ENCODE data around the gene USP3.
"Not testable (repeated sequence)": the region's sequence is repeated elsewhere in the genome, so short reads cannot be mapped to it uniquely, and the experiment has no call there.

The USP3 gene

DNA sequence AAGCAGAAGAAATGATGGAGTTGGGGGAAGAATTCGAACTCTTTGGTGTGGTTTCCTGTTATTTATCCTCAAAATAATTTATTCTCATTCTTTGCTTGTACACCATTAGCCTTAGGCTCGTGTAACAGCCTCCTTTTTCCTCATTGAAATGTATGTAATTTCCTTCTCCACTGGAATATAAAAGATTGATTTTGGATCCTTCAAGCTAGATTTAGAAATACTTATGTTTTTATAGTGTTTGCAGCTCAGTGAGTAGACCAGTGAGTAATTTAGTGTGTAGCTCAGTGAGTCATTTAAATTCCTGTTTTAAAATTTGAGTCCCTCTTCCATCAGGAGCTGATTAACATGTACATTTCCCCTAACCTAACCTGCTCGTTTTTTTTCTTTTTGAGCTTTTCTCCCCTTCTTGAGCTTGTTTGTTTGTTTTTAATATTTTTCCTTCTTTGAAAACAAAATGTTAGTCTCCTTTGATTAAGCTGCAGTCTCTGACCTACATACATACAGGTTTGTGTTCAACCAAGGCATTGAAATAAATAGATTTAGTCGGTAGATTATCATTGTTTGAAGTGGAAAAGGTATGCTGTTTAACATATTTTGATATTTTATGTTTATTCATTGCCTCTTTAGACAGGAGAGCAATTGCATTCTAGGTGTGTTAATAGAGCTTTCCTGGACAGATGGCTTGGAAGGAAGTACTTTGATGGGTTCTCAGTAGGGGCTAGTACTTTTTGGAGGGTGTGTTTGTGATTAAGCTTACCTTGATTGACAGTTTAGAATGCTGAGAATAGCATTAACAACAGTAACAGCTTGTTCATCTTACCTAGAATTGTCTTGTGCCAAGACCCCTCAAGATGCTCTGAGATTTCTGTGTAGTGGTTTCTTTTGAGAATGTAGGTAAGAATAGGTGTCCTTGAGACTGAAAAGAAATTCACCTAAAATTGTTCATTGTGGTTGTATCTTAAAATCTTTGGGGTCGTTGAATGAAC, 5.9 kb downstream of the USP3 start:
- no peak for DNase-seq

DNA sequence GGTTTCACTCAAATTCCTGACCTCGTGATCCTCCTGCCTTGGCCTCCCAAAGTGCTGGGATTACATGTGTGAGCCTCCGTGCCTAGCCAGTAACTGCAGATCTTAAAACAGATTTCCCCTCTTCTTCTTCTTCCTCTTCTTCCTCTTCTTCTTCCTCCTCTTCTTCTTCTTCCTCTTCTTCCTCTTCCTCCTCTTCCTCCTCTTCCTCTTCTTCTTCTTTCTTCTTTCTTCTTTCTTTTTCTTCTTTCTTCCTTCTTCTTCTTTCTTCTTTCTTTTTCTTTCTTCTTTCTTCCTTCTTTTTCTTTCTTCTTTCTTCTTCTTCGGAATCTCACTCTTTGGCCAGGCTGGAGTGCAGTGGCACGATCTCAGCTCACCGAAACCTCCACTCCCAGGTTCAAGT, 7.8 kb downstream of the USP3 start:
- no peak for DNase-seq

DNA sequence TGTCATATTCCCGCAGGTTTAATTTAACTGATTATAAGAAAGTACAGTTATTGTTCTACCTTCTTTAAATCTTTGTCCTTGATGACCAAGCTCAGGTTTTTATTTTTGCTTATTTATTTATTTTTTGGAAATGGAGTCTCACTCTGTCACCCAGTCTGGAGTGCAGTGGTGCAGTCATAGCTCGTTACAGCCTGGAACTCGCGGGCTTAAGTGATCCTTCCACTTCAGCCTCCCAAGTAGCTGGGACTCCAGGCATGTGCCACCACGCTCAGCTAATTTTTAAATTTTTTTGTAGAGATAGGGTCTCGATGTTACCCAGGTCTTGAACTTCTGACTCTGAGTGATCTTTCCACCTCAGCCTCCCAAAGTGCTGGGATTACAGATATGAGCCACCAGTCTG, 8.9 kb downstream of the USP3 start:
- no peak for DNase-seq

DNA sequence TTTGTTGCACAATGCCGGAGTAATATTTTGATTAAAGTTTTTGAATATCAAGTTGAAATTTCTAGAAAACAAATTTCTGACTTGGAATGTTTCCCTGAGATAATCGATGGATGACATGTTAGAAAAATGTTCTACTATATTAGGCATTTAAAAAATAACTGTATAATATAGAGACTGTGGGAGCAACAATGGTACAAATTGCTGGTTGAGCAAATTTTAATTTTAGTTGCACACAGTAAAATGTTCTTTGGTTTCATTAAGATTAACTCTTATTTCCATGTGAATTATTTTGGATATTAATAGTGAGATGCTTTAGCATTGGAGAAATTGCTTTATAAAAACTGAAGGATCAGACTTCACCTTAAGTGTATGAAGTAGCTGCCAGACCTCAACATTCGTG, 9.3 kb downstream of the USP3 start:
- DNase-seq = no peak

DNA sequence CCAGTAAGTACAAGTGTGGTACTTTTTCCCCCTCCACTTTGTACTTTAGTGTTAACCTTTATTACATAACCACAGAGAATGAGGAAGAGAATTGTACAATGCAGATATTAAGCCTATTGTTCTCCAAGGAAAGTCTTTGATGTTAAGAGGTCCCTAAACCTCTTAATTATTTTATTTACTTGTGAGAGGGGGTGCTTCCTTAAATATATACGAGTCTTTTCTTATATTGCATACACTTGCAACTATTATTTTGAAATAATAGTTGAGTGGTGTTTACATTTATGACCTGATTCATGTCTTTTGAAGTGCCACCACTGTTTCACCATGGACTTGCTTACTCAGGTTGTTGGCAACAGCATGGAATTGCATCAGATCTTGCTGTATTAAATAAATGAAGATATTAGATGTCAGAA, 10.1 kb downstream of the USP3 start:
- DNase-seq = no peak

DNA sequence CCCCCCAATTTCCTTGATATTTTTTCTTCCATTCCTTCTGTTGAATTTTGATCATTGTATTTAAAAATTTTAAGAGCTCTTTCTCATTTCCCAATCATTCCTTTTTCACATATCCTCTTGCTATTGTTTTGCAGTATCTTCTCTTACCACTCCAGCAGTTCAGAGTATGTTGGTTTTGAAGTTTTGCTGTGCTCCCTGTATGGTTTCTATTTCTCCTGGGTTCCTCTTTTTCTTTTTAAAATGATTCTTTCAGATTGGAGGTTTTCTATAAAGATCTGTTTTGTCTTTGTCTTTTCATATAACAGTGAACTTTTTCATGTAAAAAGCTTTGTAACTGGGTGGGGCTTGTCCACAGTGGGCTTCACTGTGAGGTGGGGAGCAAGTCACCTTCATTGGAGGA, 12.8 kb downstream of the USP3 start:
- no peak for DNase-seq

DNA sequence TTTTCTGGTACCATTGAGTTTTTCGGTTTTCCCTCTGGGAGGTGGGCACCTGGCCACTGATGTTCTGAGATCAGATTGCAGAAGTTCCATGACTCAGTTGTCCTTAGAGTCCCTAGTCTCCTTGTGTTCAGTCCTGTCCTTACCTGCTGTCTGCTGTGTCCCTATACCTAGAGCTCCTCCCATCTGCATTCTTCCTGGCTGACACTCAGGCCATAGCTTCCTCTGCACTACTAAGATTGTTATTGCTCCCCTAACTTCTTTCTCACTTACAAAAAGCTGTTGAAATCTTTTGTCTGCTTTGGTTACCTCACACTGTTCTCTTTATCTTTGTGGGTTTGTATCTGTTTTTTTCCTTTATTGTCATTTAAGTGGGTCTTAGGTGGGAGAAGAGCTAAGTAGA, 13.2 kb downstream of the USP3 start:
- DNase-seq = no peak

DNA sequence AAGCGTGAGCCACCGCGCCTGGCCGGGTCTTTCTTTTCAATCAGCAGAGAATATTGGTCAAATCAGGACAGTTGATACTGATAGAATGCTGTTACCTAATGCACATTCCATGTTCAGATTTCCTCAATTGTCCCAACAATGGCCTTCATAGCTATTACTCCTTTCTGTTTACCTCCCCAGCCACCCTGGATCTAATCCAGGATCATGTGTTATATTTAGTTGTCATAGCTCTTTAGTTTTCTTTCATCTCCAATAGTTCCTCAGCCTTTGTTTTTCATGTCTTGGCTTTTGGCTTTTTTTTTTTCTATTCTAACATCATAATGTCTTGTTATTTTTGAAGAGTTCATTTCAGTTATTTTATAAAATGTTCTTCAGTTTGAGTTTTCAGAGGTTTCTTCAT, 14.6 kb downstream of the USP3 start:
- DNase-seq = no peak

DNA sequence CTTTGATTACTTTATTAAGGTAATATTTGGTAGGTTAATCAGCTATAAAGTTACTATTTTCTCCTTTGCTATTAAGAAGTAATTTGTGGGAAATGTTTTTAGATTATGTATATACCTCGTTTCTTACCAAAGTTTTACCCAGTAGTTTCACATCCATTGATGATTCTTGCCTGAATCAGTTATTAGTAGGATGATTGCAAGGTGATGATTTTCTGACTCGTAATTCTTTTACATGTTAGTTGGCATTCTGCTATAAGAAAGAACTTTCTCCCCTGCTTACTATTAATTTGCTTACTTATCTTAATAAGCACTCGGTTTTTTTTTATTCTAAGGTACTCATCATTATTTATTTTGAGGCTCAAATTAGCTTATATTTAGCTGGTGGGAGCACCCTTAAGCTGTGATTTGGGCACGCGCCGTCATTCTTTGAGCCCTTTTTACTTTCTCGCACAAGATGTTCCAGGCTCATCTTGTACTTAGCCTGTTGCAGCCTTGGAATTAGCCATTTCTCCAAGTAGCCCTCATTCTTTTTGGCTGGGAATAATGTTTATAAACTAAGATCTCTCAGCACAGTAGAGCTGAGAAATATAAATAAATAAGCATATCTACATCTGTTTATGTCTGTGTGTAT, 15.3 kb downstream of the USP3 start:
- DNase-seq = no peak

DNA sequence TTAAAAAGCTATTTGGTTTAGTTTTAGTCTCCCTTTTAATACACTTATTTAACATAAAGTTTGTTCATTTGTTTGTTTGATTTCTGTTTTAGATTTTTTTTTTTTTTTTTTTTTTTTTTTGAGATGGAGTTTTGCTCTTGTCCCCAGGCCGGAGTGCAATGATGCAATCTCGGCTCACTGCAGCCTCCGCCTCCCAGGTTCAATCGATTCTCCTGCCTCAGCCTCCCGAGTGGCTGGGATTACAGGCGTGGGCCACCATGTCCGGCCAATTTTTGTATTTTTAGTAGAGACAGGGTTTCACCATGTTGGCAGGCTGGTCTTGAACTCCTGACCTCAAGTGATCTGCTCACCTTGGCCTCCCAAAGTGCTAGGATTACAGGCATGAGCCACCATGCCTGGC, 16.1 kb downstream of the USP3 start:
- DNase-seq = not testable (repeated sequence)

DNA sequence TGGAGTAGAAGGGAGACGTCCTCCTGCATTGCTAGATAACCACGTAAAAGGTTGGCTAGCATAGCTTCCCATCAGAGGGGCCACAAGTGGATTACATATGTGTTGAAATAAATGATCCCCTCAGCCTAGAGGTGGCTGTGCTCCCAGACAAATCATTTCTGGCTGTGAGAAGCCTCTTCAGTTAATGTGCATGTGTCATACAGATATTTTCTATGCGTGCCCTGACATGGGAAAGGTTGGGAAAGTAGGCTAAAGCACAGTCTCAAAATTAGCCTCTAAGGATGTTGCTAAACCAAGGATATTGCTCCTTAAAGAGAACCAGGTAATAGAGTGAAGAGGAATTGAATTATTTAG, 17.8 kb downstream of the USP3 start:
- DNase-seq = no peak

DNA sequence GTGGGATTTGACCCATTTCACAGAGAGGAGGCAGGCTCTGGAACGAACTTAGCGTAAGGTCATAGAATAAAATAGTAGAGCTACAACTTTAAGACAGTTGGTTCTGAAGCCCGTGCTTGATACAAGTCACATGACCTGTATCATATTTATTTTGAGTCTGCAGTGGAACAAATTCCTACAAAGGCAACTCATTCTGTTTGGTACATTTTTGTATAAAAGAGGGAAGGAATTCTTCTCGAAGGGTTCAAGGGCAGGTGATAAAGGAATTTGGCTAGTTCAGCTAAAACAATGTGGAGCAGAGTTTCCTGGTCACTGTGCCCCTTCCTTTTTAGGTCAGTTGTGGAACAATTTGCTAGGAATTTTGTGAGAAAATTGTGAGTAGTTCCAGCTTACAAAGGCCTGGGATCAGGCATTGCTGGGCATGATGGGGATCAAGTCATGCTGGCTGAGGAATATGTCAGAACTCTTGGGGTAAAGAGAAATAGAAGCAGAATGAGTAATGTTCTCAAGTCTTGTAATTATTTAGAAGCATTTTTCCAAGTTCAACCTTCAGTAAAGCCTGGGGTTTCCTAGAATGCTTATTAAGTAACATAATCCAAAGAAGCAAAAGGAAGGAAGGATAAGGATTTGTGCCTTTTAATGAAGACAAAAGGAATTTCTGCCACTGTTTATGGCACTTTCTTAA, 19.1 kb downstream of the USP3 start:
- no peak for DNase-seq

DNA sequence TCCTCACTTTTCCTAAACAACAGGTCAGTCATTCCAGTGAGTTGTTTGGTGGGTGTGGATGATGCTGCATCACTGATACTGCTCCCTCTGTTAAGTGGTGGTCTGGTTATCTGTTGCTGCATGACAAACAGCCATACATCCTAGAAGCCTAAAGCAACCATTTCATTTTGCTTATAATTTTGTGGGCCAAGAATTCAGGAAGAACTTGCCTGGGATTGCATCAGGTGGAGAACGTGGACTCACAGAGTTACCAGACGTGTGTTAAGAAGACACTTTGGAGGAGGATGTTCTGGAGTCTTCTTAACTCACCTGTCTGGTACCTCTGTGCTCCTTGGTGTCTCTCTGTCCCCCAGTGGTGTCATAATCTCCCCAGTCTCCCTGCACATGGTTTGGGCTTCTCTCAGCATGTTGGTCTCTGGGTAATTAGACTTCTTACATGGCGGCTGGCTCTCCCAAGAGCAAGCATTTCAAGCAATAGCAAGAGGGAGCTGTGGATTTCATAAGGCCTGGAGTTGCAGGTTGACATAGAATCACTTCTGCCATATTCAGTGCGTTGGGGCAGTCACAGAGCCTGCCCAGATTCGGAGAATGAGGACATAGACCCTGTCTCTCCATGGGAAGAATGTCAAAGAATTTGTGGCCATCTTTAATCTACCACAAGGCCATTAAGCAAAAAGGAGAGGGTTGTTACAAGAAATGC, 20.1 kb downstream of the USP3 start:
- no peak for DNase-seq

DNA sequence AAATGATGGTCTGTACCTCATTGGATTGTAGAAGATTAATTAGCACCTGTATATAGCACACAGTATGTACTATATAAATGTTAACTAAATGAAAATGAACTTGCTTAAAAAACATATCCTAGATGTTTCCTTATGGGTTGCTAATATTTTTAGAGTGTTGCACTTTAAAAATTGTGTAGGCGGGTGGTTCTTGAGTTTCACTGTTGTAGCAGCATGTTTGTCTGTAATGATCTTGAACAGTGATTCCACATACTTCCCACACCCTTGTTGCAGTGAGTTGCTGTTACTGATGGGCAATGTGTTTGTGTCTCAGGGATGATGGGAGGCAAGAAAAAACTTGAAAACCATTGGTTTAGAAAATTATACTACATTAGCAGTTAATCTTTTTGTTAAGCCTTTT, 22.0 kb downstream of the USP3 start:
- DNase-seq = no peak

DNA sequence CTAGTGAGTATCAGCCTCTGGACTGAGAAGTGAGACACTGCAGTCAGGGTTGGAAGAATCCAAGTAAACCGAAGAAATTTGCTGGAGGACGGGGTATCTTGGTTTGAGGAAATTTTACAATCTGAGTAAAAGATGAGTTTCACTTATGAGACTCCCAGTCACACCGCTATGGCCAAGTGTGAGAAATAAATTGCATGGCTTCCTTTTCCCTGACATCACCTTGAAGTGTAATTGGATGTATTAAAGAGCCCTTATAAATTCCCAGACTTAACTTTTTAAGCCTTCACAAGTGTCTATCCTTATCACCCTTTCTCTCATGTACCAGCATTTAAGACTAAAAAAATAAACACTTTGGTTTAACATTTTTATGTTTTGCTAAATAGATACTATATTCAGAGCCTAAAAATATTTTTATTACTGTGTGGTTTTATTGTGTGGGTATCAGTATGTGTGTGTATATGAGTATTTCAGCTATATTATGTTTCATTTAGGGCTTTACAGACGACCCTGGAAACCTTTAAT, 23.8 kb downstream of the USP3 start:
- DNase-seq = no peak

DNA sequence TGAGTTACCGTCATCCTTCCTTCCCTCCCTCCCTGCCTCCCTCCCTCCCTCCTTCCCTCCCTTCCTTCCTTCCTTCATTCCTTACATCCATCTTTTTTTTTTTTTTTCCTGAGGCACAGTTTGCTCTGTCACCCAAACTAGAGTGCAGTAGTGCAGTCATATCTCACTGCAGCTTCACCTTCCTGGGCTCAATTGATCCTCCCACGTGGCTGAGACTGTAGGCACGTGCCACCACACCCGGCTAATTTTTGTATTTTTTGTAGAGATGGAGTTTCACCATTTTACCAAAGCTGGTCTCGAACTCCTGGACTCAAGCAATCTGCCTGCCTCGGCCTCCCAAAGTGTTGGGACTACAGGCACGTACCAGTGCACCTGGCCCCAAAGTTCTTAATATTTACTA, 25.8 kb downstream of the USP3 start:
- DNase-seq = no peak

DNA sequence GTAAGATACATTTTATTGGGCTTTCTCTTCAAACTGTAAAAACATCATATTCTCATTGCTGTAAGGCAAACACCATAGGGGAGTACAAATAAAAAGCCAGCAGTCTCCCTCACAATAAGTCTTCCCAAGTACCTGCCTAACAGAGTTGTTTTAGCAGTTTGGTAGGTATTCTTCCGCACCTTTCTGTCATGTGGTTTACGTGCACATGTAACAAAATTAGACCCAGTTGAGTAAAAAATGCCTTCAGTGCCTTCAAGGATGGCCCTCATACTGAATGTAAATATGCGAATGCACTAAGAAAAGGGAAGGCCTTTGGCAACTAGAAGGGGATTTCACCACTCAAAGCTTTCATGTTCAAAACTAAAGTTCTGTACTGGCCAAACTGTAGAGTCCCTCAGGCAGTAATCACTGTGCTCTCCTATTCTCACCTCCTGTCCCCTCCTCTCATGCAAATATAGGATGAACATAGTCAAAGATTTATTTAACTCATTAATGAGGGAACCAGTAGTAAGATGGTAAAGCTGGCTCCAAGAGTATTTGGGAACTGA, 26.4 kb downstream of the USP3 start:
- DNase-seq = no peak

DNA sequence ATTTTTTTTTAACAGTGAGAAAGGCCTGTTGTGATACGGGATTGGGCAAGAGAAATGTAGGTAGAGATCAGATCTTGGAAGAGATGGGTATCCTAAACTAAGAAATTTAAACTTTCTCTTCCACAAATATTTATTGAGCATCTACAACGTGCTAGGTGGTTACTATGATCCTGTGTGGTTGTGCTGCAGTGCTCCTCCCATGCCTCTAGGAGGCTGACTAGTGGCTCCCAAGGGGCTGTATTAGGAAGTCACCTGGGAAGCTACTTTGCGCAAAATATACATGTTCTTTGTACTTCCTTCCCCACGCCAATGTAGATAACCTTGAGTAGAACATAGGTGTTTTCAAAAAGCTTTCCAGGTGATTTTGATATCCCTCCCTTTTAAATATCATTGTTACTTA, 27.2 kb downstream of the USP3 start:
- DNase-seq = no peak

DNA sequence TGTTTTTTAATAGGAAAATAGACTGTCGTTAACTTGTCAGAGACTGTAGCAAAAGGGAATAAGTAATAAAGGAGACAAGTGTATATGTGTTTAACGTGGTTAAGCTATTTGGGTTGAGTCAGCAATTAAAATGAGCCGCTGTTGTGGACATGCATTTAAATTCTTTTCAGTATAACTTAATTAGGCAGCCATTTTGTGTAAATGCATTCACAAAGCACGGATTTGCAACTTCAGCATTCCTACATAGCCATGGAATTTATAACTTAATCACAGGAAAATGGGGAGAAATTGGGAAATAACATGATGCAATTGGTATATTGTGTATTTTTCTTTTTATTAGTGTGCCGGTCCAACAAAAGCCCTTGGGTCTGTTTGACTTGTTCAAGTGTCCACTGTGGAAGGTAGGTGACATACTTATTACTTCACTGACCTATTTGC, 27.9 kb downstream of the USP3 start:
- no peak for DNase-seq

DNA sequence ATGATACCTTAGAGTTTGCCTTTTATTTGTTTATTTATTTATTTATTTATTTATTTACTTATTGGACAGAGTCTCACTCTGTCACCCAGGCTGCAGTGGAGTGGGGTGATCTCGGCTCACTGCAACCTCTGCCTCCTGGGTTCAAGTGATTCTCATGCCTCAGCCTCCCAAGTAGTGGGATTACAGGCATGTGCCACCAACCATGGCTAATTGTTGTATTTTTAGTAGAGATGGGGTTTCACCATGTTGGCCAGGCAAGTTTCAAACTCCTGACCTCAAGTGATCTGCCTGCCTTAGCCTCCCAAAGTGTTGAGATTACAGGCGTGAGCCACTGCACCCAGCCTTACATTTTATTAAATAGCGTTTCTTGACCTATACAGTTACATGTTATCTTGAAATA, 30.5 kb downstream of the USP3 start:
- DNase-seq = not testable (repeated sequence)

DNA sequence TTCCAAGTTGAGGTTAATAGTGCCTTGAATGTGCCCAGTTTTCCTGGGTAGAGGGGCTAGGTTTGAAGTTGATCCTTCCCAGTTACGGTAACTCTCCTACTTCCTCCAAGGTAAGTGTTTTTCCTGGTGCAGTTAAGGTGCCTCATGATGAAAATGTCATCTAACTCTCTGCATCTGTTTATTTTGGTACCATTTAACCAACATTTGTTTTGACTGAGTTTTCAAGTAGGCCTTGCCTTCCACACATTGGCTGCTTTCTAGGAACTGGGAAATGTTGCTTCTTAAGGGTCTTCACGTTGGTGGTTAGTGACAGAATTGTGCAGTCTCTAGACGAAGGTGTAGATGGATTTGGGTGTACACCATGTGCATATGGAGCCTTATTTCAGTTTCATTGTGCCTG, 31.3 kb downstream of the USP3 start:
- no peak for DNase-seq
